Measurements from ENCODE around the gene HSD17B14.
A peak's percentile ranks its signal among the peaks of the same experiment; 100 is the strongest.
"Not testable (repeated sequence)": the region's sequence is repeated elsewhere in the genome, so short reads cannot be mapped to it uniquely, and the experiment has no call there.

Gene HSD17B14

DNA sequence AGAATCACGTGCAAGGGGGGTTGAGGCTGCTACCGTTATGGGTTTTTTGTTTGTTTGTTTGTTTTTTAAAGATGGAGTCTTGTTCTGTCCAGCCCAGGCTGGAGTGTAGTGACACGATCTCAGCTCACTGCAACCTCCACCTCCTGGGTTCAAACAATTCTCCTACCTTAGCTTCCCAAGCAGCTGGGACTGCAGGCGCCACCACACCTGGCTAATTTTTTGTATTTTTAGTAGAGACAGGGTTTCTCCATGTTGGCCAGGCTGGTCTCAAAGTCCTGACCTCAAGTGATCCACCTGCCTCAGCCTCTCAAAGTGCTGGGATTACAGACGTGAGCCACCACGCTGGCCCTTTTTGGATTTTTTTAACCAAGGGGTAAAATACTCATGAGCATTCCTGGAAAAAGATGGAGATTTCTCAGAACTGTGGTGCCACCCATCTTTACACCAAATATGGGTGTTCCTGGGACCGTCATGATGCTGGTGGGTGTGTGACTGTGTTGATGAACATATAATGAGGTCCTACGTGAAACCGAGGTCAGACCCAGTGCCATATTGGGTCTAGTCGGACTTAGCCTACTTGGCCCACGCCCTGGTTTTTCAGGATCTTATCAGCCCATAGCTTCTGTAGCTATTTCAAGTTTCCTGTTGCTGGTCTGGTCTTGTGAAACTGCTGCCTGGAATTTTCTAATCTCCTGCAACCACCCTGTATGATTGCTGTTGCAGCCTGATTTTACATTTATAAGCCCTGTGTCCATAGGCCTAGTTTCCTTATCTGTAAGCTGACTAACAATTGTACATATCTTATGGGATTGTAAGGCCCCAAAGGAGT is 42.1 kb upstream of the HSD17B14 start:
- H3K4me1 ChIP-seq (ENCODE audit: insufficient read depth, poor library complexity, severe bottlenecking): peaks cover 16% of the 10 kb centered on the region
- TF ChIP-seq, protein P1, sequence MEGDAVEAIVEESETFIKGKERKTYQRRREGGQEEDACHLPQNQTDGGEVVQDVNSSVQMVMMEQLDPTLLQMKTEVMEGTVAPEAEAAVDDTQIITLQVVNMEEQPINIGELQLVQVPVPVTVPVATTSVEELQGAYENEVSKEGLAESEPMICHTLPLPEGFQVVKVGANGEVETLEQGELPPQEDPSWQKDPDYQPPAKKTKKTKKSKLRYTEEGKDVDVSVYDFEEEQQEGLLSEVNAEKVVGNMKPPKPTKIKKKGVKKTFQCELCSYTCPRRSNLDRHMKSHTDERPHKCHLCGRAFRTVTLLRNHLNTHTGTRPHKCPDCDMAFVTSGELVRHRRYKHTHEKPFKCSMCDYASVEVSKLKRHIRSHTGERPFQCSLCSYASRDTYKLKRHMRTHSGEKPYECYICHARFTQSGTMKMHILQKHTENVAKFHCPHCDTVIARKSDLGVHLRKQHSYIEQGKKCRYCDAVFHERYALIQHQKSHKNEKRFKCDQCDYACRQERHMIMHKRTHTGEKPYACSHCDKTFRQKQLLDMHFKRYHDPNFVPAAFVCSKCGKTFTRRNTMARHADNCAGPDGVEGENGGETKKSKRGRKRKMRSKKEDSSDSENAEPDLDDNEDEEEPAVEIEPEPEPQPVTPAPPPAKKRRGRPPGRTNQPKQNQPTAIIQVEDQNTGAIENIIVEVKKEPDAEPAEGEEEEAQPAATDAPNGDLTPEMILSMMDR (IDR thresholded peaks at IDR 0.05; ENCODE audit: poor library complexity, severe bottlenecking): no peak
- peaks cover 44% of the 10 kb centered on the region for H3K36me3 ChIP-seq (ENCODE audit: low read depth)

DNA sequence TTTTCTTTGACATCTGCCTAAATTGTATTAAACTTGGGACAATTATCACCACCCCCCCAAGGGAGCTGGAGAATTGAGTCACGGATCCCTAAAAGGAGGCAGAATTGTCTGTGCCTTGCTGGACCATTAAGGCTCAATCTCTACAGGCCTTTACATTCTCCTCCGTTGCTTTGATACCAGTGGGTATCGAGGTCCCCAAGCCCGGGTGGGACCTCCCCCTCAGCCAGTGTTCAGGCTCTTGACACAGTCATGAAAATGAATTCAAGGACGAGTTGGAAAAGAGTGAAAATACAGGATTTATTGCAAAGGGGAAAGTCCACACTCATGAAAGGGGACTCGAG is 41.5 kb upstream of the HSD17B14 start:
- no peaks in the 10 kb centered on the region for H3K27me3 ChIP-seq (ENCODE audit: insufficient read depth, poor library complexity, severe bottlenecking)
- H3K27ac ChIP-seq (ENCODE audit: poor library complexity, severe bottlenecking): no peak overlapping the region
- no peak for ATAC-seq (ENCODE audit: low read depth)

More for the DNA sequence above, 42.1 kb upstream of the HSD17B14 start:
- no peaks in the 10 kb centered on the region for H3K27me3 ChIP-seq (ENCODE audit: insufficient read depth, poor library complexity, severe bottlenecking)
- H3K27ac ChIP-seq (ENCODE audit: poor library complexity, severe bottlenecking): no peak overlapping the region
- no peak overlapping the region for H3K4me3 ChIP-seq (ENCODE audit: severe bottlenecking)
- ATAC-seq (ENCODE audit: low read depth) (no peak), DNase-seq (ENCODE audit: low spot score) (no peak)
- H3K9me3 ChIP-seq (ENCODE audit: severe bottlenecking): peaks cover 2% of the 10 kb centered on the region

DNA sequence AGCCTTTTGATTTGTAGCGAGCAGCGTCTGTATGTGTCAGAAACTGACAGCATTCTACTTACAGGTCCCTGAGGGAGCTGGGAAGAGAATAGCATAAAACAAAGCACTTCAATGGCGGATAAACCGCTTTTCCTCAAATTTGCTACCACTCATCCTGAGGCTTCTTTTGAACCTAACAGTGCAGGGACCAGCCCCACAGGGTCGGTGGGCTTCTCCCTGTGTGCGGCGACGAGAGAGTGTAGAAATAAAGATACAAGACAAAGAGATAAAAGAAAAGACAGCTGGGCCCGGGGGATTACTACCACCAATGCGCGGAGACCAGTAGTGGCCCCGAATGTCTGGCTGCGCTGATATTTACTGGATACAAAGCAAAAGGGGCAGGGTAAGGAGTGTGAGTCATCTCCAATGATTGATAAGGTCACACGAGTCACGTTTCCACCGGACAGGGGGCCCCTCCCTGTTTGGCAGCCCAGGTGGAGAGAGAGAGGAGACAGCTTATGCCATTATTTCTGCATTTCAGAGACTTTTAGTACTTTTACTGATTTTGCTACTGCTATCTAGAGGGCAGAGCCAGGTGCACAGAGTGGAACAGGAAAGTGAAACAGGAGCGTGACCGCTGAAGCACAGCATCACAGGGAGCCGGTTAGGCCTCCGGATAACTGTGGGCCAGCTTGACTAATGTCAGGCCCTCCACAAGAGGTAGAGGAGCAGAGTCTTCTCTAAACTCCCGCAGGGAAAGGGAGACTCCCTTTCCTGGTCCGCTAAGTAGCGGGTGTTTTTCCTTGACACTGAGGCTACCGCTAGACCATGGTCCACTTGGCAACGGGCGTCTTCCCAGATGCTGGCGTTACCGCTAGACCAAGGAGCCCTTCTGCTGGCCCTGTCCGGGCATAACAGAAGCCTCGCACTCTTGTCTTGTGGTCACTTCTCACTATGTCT is 40.0 kb upstream of the HSD17B14 start:
- DNase-seq (ENCODE audit: low spot score); H3K9me3 ChIP-seq (ENCODE audit: severe bottlenecking); H3K27me3 ChIP-seq (ENCODE audit: insufficient read depth, poor library complexity, severe bottlenecking); ATAC-seq (ENCODE audit: low read depth): not testable (repeated sequence)
- Histone ChIP-seq H3K27ac (ENCODE audit: poor library complexity, severe bottlenecking) (peak overlapping the region; percentile 91), H3K36me3 (ENCODE audit: low read depth) (peaks cover 53% of the 10 kb centered on the region), H3K4me1 (ENCODE audit: insufficient read depth, poor library complexity, severe bottlenecking) (peaks cover 16% of the 10 kb centered on the region), H3K4me3 (ENCODE audit: severe bottlenecking) (peak overlapping the region; percentile 86)

More for the DNA sequence above, 41.5 kb upstream of the HSD17B14 start:
- DNase-seq (ENCODE audit: low spot score): no peak
- Histone ChIP-seq H3K4me1 (ENCODE audit: insufficient read depth, poor library complexity, severe bottlenecking) (peaks cover 16% of the 10 kb centered on the region), H3K9me3 (ENCODE audit: severe bottlenecking) (peaks cover 2% of the 10 kb centered on the region), H3K4me3 (ENCODE audit: severe bottlenecking) (no peak overlapping the region), H3K36me3 (ENCODE audit: low read depth) (peaks cover 49% of the 10 kb centered on the region)
- TF ChIP-seq, protein P1 (IDR thresholded peaks at IDR 0.05; ENCODE audit: poor library complexity, severe bottlenecking): no peak

DNA sequence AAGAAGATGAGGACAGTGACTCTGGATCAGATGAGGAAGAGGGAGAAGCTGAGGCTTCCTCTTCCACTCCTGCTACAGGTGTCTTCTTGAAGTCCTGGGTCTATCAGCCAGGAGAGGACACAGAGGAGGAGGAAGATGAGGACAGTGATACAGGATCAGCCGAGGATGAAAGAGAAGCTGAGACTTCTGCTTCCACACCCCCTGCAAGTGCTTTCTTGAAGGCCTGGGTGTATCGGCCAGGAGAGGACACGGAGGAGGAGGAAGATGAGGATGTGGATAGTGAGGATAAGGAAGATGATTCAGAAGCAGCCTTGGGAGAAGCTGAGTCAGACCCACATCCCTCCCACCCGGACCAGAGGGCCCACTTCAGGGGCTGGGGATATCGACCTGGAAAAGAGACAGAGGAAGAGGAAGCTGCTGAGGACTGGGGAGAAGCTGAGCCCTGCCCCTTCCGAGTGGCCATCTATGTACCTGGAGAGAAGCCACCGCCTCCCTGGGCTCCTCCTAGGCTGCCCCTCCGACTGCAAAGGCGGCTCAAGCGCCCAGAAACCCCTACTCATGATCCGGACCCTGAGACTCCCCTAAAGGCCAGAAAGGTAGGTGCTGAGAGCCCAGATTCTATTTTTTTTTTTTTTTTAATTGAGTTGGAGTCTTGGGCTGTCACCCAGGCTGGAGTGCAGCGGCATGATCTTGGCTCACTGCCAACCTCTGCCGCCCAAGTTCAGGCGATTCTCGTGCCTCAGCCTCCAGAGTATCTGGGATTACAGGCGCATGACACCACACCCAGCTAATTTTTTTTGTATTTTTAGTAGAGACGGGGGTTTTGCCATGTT is 38.2 kb upstream of the HSD17B14 start:
- DNase-seq (ENCODE audit: low spot score) (no peak), ATAC-seq (ENCODE audit: low read depth) (peak; percentile 20)
- Histone ChIP-seq H3K4me1 (ENCODE audit: insufficient read depth, poor library complexity, severe bottlenecking) (peaks cover 16% of the 10 kb centered on the region), H3K4me3 (ENCODE audit: severe bottlenecking) (peak overlapping the region; percentile 86), H3K36me3 (ENCODE audit: low read depth) (peaks cover 53% of the 10 kb centered on the region), H3K27me3 (ENCODE audit: insufficient read depth, poor library complexity, severe bottlenecking) (no peaks in the 10 kb centered on the region), H3K27ac (ENCODE audit: poor library complexity, severe bottlenecking) (peak overlapping the region; percentile 91), H3K9me3 (ENCODE audit: severe bottlenecking) (no peaks in the 10 kb centered on the region)
- TF ChIP-seq, protein P1 (IDR thresholded peaks at IDR 0.05; ENCODE audit: poor library complexity, severe bottlenecking): no peak
